GM18508 (cell line): Measurements from ENCODE around the gene TJP2.

ENCODE experiments used
- ATAC-seq: cut with Tn5 transposase; IDR thresholded peaks from one replicate; pipeline ENCODE4 v1.9.1; 2021; ENCODE audit warnings: moderate number of reproducible peaks; ENCODE audit not compliant: insufficient read depth, unreplicated experiment

The TJP2 gene

DNA sequence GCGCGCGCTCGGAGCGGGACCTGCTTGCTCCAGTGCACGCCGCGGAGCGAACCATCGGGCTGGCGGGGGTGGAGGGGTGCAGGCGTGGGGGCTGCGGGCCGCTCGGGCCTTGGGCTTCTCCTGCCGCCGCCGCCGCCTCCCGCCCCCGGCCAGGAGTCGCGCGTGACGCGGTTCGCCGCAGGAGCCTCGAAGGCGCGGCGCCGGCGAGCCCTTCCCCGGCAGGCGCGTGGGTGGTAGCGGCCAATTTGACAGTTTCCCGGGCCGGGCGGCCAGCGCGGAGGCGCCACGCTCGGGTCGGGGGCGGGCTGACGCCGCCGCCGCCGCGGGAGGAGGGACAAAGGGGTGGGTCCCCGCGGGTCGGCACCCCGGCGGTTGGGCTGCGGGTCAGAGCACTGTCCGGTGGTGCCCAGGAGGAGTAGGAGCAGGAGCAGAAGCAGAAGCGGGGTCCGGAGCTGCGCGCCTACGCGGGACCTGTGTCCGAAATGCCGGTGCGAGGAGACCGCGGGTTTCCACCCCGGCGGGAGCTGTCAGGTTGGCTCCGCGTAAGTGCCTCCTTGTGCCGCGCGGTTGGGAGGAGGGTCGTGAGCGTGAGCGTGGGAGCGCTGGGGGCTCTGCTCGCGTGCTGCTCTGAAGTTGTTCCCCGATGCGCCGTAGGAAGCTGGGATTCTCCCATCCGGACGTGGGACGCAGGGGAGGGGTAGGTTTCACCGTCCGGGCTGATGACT lies at the start of gene TJP2:
Gene TJP2, plus strand, starts transcription at position 387 of the 725 bp plus-strand sequence. Its CDS starts 96 bp downstream, at position 483.
- ATAC-seq: no peak

DNA sequence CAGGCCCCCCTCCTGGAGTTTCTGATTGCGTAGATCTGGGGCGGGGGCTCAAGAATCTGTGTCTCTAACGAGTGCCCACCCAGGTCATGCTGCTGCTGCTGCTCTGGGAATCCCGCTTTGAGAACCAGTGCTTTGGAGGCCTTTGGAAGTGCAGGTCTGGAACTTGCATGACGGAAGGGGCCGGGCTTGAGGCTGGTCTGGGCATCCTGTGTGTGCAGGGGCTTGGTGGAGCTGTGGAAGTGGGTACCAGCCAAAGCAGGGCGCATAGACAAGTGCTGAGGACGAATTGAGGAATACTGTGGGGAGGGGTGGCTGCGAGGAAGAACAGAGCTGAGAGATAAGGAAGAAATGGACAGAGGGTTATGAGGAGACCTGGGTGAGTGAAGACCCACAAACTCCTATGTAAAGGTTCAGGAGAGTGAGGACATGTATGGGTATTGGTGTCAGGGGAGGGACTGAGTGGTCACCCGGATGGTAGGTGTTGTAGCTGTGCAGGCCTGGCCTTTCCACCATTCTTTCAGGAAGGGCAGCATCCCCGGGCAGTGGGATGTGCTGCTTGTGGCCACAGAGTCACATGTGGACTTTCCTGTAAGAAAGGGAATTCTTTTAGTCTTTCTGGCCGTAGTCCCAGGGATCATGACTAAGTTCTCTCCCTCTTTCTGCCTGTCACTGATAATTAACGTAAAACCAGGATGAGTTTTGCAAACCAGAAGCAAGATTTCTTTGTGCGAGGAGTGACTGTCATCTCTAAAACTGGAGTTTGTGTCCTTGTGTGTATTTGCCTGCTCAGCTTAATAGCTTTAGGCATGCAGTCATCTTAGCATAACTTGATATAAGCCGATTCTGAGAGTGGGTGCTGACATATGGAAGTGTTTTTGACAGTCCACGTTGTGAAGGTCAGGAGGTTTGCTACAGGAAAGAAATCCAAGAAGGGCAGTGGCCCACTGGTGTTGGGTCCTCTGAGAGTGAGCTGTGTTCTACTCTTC lies 43.3 kb upstream of the TJP2 start:
- no peak for ATAC-seq

DNA sequence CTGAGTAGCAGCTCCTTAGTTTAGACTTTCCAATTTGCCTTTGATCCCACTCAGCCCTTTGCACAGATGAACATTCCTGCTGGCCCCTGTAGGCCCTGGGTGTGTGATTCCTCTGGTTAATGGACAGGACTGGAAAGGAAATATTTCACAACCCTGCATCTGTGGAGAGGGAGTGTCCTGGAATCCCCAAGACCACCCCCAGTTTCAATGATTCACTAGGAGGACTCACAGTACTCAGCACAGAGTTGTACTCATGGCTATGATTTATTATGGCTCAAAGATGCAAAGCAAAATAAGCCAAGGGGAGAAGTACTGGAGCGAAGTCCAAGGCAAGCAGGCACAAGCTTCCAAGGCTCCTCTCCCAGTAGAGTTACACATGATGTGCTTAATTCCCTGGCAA lies 42.4 kb upstream of the TJP2 start:
- ATAC-seq: no peak

DNA sequence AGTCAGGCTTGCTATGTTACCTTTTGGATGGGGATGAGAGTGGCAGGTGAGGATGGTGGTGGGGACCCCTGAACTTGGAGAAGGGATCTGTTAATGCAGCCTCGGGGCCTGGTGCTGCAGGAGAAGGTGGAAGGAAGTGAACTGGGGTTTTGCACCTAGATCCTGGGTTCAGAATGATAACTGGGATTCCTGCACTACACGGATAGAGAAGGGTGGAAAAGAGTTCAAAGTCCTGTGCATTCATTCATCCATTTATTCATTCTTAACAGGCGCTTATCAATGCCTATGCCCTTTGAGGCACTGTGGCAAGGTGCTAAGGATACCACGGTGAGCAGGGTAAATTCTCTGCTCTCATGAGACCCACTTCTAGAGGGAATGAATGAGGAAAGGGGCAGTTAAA lies 41.7 kb upstream of the TJP2 start:
- no peak for ATAC-seq

DNA sequence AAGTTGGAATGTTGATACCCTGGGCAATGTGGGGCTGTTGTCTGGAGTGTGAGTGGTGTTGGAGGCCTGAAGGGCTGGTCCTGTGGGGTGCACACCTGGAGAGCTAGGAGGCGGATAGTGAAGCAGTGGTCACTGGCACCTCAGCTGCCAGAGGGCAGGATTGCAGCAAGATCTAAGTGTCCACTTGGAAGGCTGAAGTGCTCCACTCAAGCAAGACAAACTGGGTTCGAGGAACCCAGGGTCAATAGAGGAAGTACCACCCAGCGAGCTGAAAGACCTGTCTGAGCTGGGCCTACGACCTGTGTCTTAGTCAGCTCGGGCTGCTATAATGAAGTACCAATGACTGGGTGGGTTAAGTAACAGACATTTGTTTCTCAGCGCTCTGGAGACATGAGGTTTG lies 39.7 kb upstream of the TJP2 start:
- no peak for ATAC-seq

DNA sequence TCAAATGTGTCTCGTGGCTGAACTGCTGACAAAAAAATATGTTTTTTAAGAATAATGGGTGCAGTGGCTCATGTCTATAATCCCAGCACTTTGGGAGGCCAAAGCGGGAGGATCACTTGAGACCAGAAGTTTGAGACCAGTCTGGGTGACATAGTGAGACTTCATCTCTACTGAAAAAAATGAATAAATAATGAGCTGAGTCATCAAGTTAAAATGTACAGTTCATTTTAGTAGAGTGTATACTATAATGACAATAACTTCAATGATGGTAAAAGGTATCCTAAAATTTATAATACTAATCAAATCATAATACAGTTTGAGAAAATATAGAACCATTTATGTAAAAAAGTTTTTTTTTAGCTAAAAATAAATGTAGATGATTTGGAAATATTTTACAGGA lies 37.9 kb upstream of the TJP2 start:
- no peak for ATAC-seq

DNA sequence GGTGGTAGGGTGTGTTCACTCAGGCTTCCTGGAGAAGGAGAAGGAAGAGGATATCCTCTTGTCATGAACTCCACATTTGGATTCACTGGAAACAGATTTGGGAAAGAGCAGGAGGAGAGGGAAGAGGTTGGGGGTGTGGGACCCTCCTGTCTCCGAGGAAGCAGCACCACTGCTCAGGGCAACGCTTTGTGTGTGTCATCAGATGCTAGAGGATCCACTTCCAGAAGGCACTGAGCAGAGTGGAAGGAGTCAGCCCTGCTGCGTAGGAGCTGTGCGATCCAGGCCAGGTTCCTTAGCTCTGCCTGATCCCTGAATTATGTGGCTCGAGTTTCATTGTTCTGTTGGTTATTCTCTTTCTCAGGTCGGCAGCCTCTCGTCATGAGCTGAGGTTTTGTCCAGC lies 37.3 kb upstream of the TJP2 start:
- ATAC-seq: no peak

DNA sequence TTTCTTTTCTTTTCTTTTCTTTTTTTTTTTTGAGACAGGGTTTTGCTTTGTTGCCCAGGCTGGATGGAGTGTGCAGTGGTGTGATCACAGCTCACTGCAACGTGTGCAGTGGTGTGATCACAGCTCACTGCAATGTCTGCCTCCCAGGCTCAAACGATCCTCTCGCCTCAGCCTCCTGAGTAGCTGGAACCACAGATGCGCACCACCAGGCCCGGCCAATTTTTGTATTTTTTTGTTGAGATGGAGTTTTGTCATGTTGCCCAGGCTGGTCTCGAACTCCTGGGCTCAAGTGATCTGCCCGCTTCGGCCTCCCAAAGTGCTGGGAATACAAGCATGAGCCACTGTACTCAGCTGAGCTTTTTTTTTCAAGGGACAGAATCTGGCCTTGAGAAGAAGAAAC lies 36.8 kb upstream of the TJP2 start:
- ATAC-seq: no peak

DNA sequence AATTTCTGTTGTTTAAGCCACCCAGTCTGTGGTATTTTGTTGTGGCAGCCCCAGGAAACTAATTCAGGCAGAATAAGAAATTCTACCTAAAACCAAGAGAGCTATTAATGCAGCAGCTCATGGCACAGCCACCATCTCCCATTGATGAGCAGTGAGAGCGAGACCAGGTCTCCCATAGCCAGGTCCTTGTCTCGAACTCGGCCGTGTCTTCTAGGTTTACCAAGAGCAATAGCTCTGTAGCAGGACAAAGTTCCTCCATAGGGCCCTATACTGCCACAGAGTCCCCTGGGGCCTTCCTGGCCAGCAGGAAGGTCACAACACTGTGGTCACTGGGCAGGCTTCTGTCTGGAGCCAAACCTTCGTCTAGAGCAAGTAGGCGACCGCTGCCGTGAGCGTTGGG lies 34.5 kb upstream of the TJP2 start:
- ATAC-seq: no peak

DNA sequence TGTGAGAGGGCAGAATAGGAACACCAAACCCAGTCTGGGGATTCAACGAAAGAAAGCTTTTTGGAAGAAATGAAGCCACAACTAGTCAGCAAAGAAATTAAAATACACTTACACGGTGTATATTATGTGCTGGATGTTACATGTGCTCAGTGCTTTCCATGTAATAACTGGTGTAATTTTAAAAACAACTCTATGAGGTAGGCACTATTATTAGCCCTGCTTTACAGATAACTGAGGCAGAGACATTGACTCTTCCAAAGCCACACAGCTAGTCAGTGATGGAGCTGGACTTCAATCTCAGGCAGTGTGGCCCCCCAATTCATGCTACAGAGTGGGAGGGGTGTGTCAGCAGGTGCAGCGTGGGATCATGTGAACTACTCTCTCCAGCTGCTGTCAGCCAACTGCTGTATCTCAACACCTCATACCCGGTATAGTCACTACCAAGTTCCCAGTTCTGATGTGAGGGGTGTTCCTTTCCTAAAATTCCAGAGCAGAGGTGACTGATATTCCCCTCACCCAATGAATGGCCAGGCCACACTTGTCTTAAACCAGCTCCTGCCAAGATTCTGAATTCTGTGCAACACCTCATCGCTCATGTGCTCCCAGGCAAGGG lies 33.8 kb upstream of the TJP2 start:
- ATAC-seq: no peak

DNA sequence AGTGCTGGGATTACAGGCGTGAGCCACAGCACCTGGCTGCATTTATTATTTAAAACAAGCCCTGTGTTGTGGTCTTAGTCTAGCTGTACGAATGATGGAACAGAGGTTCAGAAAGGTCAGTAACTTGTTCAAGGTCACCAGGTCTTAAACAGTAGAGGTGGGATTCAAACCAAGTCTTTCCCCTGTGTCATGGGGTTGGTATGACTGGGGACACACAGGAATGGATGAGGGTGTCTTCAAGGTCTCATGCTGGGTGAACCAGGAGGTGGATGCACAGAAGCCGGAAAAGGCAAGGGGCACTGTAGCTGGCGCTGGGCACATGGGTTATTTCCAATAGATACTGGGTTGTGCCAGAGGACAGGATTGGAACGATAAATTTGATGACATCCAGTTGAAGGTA lies 32.2 kb upstream of the TJP2 start:
- ATAC-seq: no peak

DNA sequence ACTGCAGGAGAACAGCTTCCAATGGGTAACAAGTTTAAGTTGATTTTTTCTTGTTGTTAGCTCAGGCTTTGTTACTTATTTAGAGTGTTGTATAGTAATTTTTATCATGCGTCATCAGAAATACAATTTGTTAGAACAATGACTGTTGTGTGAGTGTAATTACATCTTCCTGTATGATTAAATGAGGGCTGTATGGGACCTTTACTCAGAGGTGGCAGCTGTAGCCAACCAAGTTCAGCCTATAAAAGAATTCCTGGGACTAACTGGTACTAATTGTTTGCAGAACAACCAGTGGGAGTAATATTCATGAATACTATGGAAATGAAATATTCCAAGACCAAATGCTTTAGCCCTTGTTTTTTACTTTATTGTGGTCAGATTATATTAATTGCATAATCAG lies 30.8 kb upstream of the TJP2 start:
- ATAC-seq: no peak

DNA sequence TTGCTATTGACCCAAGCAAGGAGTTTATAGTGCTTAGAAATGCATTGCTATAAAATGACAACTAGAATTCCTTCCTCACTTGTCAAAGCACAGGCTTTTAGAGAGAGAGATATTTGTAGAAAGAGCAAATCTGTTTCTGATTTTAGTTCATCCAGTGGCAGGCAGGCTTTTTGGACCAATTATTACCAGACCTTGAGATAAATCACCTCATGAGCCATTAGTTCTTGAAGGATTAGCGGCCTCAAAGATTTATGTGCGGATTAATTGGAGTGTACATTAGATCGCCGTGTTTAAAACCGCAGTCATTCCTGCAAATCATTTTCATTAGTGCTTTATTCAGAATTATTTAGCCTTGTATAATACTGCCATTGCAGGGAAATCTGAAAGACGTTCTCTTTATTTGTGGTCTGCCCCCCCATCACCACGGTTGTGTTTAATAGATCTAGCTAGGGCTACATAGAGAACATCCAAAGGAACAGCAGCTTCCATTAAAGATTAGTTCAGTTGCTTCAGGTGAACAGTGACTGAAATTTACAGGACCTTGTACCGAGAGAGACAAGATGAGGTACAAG lies 28.8 kb upstream of the TJP2 start:
- ATAC-seq: no peak

DNA sequence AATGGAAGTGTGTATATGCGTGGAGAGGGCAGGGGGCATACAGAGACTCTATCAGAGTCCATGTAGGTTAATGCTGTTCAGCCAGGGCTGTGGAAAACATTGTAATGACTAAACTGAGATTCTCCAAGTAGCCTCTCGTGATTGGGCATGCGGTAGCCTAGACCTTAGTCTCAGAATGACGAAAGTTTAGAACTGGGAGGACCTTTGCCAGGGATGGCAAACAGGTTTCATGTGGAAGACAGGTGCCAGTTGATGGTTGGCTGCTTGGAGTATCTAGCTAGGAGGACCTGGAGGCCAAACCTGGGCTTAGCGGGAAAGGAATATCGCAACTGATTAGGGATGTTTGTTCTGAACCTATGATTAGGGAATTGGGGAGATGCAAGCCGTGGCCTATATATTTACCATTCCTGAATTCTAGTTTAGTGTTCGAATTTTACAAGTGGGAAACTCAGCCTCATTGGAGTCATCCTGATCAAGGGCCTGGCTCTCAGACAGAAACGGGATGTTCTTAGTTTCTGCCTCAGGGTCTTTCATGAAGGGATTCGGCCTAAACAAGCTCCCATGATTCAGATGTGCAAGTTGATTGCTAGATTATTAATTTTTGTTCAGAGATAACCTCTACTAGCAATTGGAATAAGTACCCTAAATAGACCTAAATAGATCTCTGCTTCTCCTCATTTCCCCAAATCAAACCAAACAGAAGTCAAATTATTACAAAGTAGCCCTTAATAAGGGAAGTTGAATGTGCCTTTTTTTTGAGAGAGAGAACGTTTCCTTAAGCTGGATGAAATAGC lies 26.8 kb upstream of the TJP2 start:
- ATAC-seq: no peak

DNA sequence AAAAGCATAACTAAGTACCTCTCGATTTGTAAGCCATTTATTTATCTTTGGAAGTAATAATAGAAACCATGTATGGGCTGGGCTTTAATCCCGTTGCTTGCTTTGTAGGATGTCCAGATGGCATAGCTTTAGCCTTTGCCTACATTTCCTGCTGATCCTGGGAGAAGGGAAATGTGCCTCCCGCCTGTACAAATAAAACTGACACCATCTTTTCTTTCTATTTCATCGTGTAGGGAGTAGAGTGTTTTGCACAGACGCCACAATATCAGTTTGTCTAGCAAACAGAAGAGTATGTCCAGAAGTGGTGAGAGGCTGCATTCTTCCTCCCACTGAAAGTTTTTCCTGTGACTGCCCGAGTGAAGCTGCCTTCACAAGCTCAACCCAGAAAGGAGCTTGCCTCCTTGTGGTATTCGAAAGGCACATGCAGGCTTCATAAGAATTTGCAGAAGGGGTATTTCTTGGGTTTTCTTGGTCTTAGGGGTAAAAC lies 24.7 kb upstream of the TJP2 start:
- ATAC-seq: no peak

DNA sequence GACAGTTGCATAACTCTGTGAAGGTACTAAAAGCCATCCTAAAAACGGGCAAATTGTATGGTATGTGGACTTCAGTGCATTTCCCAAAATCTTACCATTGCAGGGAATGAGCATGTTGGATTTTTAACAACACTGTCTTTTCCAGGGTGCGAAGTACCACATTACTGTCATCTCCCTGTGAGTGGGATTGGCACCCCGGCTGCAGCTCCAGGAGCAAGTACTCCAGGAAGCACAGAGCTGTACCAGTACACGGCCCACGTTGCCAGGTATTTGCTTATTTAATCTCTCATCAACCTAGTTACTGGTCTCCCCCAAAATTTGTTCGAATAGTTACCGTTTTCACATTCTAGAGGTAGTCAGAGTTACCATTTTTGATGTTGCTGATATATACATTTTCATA lies 22.6 kb upstream of the TJP2 start:
- ATAC-seq: no peak

DNA sequence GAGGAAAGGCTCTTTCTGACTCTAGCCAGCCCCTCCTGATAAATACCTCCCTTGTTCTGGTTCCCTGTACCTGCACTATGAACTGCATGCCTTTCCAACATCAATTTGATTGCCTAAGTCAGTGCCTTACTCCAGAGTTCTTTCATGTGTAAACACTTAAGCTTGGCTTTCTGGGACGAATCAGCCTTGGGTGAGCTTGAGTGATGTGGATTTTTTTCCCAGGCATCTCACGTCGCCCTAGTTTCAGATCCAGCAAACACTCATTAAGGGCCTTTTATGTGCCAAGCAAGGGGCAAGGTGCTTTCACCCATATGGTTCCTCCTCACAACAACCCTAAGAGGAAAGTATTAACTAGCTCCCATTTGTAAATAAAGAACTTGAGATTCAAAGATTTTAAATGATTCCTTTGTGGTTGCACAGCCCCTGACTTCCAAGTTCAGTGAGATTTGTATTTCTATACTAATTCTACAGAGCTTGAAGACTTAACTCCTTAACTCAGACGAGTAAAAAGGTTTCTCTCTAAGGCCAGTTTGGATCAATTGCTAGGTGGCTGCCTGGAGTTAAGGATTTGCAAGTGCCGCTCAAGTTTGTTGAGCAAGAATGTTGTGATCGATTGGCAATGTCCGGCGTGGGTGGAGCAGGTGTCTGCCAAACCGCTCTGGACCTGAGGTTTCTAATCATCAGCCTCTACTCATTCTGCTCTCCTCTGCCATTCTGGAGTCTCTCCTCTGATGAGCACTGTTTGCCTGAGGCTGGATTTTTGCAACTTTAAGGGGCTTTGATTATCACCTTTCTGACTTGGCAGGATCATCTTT lies 20.2 kb upstream of the TJP2 start:
- no peak for ATAC-seq

DNA sequence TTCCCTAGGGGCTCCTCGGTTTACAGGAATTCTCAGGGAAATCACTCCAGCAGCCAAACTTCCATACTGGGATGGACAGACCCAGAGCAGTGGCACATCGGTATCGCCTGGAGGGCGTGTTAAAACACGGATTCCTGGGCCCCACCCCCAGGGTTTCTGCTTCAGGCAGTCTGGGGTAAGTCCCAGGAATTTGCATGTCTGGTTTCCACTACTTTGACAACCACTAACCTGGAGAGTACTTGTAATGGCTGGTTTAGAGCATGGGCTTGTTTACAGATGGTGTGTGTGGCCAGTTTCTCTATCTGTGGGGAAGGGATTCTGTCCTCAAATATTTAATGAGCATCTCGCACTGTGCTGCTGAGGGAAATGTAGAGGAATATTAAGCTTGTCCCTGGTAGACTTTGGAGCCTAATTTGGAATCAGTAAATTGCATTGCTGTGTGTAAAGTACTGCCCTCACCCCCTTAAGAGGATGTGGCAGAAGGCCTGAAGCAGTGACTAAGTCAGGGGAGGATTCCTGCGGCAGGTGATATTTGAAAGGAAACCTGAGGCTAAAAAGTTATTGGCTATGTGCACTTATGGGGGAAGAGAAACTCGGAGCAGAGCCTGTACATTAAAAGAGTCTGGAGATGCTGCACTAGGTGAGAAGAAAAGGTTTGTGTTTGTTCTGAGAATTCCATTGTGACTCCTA lies 18.6 kb upstream of the TJP2 start:
- ATAC-seq: peak; percentile 98
